Measurements from ENCODE around the gene CDC16.

DNA sequence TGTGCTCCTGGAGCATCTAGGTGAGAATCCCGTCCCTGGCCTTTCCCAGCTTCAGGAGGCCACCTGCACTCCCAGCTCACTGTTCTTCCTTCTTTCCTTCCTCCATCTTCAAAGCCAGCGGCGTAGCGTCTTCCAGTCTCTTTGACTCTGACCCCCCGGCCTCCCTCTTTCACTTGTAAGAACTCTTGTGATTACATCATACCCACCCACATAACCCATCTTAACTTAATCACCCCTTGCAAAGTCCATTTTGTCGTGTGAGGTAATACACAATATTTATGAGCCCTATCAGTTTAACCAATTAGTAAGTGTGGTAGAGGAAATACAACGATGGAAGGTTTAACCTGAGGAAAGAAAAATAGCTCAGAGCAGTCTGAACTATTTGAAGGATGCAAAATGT is 4.6 kb upstream of the CDC16 start:
- TF ChIP-seq CTCF (IDR thresholded peaks at IDR 0.05) (no peak), POLR2A (IDR thresholded peaks at IDR 0.05) (no peak), EP300 (IDR thresholded peaks at IDR 0.05) (no peak), POLR2AphosphoS5 (IDR thresholded peaks at IDR 0.05) (no peak)

Data from sigmoid colon (tissue), 4 donors.